Measurements from ENCODE around the gene WDR48. TPM values are rescaled to one million over a fixed set of nuclear protein-coding genes. Genes with fewer than 3 reads are reported as not detected.
A peak's percentile ranks its signal among the peaks of the same experiment; 100 is the strongest.

Gene WDR48
- total and polyA plus RNA-seq, 2 experiments from 2014 or later = 27.2 to 54.3 TPM

DNA sequence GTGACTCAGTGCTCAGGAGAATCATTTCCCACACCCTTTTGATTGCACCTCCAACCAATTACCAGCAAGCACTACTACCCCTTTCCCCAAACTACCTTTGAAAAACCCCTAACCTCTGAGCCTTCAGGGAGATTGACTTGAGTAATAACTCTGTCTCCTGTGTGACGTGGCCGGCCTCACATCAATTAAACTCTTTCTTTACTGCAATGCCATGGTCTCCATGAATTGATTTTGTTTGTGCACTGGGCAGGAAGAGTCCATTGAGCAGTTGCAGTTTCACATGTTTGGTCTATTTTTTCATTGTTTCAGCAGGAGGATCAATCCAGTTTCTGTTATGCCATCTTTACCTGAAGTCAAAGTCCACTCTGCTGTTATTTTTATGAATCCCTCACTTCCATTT, 32.5 kb upstream of the WDR48 start:
- H2AFZ ChIP-seq = peak overlapping the region; percentile 44; the same call in 1 of the 2 replicates
- H3K4me1 Mint-ChIP-seq = peaks cover 4% of the 10 kb centered on the region
- H3K36me3 Mint-ChIP-seq (ENCODE audit: low read depth) = no peaks in the 10 kb centered on the region
- H3F3A ChIP-seq (replicated peaks; ENCODE audit: low read depth) = no peaks in the 10 kb centered on the region
- no peaks in the 10 kb centered on the region for H3K79me2 ChIP-seq (replicated peaks; ENCODE audit: insufficient read depth)
- peaks cover 4% of the 10 kb centered on the region for H3K27me3 Mint-ChIP-seq (ENCODE audit: insufficient read depth, low read depth, poor library complexity)
- TF ChIP-seq, protein P1, sequence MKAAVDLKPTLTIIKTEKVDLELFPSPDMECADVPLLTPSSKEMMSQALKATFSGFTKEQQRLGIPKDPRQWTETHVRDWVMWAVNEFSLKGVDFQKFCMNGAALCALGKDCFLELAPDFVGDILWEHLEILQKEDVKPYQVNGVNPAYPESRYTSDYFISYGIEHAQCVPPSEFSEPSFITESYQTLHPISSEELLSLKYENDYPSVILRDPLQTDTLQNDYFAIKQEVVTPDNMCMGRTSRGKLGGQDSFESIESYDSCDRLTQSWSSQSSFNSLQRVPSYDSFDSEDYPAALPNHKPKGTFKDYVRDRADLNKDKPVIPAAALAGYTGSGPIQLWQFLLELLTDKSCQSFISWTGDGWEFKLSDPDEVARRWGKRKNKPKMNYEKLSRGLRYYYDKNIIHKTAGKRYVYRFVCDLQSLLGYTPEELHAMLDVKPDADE (IDR thresholded peaks at IDR 0.05) = no peak
- no peak for TF ChIP-seq EZH2 (IDR thresholded peaks at IDR 0.05; ENCODE audit: low read depth, unreplicated experiment)
- TF ChIP-seq, protein P2, sequence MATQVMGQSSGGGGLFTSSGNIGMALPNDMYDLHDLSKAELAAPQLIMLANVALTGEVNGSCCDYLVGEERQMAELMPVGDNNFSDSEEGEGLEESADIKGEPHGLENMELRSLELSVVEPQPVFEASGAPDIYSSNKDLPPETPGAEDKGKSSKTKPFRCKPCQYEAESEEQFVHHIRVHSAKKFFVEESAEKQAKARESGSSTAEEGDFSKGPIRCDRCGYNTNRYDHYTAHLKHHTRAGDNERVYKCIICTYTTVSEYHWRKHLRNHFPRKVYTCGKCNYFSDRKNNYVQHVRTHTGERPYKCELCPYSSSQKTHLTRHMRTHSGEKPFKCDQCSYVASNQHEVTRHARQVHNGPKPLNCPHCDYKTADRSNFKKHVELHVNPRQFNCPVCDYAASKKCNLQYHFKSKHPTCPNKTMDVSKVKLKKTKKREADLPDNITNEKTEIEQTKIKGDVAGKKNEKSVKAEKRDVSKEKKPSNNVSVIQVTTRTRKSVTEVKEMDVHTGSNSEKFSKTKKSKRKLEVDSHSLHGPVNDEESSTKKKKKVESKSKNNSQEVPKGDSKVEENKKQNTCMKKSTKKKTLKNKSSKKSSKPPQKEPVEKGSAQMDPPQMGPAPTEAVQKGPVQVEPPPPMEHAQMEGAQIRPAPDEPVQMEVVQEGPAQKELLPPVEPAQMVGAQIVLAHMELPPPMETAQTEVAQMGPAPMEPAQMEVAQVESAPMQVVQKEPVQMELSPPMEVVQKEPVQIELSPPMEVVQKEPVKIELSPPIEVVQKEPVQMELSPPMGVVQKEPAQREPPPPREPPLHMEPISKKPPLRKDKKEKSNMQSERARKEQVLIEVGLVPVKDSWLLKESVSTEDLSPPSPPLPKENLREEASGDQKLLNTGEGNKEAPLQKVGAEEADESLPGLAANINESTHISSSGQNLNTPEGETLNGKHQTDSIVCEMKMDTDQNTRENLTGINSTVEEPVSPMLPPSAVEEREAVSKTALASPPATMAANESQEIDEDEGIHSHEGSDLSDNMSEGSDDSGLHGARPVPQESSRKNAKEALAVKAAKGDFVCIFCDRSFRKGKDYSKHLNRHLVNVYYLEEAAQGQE (IDR thresholded peaks at IDR 0.05; ENCODE audit: unreplicated experiment) = no peak
- TF ChIP-seq, protein P3, sequence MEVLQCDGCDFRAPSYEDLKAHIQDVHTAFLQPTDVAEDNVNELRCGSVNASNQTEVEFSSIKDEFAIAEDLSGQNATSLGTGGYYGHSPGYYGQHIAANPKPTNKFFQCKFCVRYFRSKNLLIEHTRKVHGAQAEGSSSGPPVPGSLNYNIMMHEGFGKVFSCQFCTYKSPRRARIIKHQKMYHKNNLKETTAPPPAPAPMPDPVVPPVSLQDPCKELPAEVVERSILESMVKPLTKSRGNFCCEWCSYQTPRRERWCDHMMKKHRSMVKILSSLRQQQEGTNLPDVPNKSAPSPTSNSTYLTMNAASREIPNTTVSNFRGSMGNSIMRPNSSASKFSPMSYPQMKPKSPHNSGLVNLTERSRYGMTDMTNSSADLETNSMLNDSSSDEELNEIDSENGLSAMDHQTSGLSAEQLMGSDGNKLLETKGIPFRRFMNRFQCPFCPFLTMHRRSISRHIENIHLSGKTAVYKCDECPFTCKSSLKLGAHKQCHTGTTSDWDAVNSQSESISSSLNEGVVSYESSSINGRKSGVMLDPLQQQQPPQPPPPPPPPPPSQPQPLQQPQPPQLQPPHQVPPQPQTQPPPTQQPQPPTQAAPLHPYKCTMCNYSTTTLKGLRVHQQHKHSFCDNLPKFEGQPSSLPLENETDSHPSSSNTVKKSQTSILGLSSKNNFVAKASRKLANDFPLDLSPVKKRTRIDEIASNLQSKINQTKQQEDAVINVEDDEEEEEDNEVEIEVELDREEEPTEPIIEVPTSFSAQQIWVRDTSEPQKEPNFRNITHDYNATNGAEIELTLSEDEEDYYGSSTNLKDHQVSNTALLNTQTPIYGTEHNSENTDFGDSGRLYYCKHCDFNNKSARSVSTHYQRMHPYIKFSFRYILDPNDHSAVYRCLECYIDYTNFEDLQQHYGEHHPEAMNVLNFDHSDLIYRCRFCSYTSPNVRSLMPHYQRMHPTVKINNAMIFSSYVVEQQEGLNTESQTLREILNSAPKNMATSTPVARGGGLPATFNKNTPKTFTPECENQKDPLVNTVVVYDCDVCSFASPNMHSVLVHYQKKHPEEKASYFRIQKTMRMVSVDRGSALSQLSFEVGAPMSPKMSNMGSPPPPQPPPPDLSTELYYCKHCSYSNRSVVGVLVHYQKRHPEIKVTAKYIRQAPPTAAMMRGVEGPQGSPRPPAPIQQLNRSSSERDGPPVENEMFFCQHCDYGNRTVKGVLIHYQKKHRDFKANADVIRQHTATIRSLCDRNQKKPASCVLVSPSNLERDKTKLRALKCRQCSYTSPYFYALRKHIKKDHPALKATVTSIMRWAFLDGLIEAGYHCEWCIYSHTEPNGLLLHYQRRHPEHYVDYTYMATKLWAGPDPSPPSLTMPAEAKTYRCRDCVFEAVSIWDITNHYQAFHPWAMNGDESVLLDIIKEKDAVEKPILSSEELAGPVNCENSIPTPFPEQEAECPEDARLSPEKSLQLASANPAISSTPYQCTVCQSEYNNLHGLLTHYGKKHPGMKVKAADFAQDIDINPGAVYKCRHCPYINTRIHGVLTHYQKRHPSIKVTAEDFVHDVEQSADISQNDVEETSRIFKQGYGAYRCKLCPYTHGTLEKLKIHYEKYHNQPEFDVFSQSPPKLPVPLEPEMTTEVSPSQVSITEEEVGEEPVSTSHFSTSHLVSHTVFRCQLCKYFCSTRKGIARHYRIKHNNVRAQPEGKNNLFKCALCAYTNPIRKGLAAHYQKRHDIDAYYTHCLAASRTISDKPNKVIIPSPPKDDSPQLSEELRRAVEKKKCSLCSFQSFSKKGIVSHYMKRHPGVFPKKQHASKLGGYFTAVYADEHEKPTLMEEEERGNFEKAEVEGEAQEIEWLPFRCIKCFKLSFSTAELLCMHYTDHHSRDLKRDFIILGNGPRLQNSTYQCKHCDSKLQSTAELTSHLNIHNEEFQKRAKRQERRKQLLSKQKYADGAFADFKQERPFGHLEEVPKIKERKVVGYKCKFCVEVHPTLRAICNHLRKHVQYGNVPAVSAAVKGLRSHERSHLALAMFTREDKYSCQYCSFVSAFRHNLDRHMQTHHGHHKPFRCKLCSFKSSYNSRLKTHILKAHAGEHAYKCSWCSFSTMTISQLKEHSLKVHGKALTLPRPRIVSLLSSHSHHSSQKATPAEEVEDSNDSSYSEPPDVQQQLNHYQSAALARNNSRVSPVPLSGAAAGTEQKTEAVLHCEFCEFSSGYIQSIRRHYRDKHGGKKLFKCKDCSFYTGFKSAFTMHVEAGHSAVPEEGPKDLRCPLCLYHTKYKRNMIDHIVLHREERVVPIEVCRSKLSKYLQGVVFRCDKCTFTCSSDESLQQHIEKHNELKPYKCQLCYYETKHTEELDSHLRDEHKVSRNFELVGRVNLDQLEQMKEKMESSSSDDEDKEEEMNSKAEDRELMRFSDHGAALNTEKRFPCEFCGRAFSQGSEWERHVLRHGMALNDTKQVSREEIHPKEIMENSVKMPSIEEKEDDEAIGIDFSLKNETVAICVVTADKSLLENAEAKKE (CRISPR knock-in tag; IDR thresholded peaks at IDR 0.05) = no peak
- no peak for TF ChIP-seq JUNB (IDR thresholded peaks at IDR 0.05; ENCODE audit: unreplicated experiment)
- TF ChIP-seq NANOG (IDR thresholded peaks at IDR 0.05; ENCODE audit: borderline replicate concordance) = no peak
- TF ChIP-seq EZH2phosphoT487 (IDR thresholded peaks at IDR 0.05; ENCODE audit: unreplicated experiment) = no peak
- TF ChIP-seq ZNF331 (CRISPR knock-in tag; IDR thresholded peaks at IDR 0.05; ENCODE audit: low read depth) = no peak
- TF ChIP-seq STAT1 (IDR thresholded peaks at IDR 0.05; ENCODE audit: unreplicated experiment) = no peak
- TF ChIP-seq ZNF114 (CRISPR knock-in tag; IDR thresholded peaks at IDR 0.05) = no peak
- no peak for TF ChIP-seq POLR2AphosphoS5 (IDR thresholded peaks at IDR 0.05; ENCODE audit: low read depth)
- TF ChIP-seq, protein P4, sequence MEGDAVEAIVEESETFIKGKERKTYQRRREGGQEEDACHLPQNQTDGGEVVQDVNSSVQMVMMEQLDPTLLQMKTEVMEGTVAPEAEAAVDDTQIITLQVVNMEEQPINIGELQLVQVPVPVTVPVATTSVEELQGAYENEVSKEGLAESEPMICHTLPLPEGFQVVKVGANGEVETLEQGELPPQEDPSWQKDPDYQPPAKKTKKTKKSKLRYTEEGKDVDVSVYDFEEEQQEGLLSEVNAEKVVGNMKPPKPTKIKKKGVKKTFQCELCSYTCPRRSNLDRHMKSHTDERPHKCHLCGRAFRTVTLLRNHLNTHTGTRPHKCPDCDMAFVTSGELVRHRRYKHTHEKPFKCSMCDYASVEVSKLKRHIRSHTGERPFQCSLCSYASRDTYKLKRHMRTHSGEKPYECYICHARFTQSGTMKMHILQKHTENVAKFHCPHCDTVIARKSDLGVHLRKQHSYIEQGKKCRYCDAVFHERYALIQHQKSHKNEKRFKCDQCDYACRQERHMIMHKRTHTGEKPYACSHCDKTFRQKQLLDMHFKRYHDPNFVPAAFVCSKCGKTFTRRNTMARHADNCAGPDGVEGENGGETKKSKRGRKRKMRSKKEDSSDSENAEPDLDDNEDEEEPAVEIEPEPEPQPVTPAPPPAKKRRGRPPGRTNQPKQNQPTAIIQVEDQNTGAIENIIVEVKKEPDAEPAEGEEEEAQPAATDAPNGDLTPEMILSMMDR (conservative IDR thresholded peaks at IDR 0.05; ENCODE audit: low read depth in 2 of 2) = no peak
- TF ChIP-seq CREB1 (CRISPR knock-in tag; IDR thresholded peaks at IDR 0.05; ENCODE audit: low read depth) = no peak
- DNase-seq (ENCODE audit: low spot score) (no peak), ATAC-seq (no peak)
- H3K4me3 ChIP-seq = no peak overlapping the region
- no peaks in the 10 kb centered on the region for H3K9me3 Mint-ChIP-seq
- H4K20me1 ChIP-seq (replicated peaks; ENCODE audit: insufficient read depth) = no peaks in the 10 kb centered on the region
- no peaks in the 10 kb centered on the region for H3K27me3 ChIP-seq (ENCODE audit: insufficient read depth)
- H3K27ac ChIP-seq (ENCODE audit: low read depth) = no peak overlapping the region
- peaks cover 2% of the 10 kb centered on the region; the same call in 1 of the 2 replicates for H3K9me2 ChIP-seq (ENCODE audit: insufficient read depth)
- H3K27ac Mint-ChIP-seq = no peak overlapping the region
- no peak overlapping the region for H3K4me2 ChIP-seq
- no peak overlapping the region for H3K4me3 Mint-ChIP-seq
- H3K36me3 ChIP-seq (ENCODE audit: insufficient read depth) = no peaks in the 10 kb centered on the region
- H3K4me1 ChIP-seq (ENCODE audit: insufficient read depth) = no peaks in the 10 kb centered on the region

All from GM23338 (cell line).